ENCODE results near the gene CNTNAP2. TPM values are rescaled to one million over a fixed set of nuclear protein-coding genes. Genes with fewer than 3 reads are reported as not detected.

The CNTNAP2 gene
- total RNA-seq, 4 donors from 2014 or later = 0.25 to 0.89 (median 0.30) TPM; not detected in 1

DNA sequence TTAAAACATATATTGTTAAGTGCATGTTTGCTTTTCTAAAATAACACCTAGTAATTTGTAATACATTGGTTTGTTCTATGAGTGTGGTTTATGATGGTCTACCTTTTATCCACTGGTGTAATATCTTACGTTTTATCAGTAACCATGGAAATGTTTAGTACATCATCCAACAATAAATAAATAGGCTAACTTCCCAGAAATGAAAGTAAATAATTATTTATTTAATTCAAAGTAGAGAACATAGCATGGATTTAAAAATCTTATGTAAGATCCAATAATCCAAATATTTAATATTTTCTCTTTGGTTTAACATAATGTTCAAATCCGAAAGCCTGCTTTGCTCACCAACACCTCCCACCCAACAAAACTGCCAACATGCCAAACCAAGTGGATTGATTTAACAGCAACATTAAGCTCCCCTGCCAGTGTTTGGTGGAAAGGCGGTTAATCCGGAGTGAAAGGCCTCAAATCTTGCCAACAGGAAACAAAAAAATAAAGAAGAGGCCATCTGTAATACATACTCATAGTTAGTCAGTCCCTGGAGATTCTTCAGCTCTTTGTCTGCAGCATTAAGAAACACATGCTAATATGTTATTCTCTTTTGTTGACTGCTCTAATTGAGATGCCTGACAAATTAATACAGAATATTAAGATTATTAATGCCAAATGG, 897.8 kb downstream of the CNTNAP2 start:
- no peak for TF ChIP-seq POLR2A (IDR thresholded peaks at IDR 0.05)
- no peak for TF ChIP-seq EP300 (IDR thresholded peaks at IDR 0.05)
- TF ChIP-seq POLR2AphosphoS5 (IDR thresholded peaks at IDR 0.05) = no peak
- TF ChIP-seq, protein P1, sequence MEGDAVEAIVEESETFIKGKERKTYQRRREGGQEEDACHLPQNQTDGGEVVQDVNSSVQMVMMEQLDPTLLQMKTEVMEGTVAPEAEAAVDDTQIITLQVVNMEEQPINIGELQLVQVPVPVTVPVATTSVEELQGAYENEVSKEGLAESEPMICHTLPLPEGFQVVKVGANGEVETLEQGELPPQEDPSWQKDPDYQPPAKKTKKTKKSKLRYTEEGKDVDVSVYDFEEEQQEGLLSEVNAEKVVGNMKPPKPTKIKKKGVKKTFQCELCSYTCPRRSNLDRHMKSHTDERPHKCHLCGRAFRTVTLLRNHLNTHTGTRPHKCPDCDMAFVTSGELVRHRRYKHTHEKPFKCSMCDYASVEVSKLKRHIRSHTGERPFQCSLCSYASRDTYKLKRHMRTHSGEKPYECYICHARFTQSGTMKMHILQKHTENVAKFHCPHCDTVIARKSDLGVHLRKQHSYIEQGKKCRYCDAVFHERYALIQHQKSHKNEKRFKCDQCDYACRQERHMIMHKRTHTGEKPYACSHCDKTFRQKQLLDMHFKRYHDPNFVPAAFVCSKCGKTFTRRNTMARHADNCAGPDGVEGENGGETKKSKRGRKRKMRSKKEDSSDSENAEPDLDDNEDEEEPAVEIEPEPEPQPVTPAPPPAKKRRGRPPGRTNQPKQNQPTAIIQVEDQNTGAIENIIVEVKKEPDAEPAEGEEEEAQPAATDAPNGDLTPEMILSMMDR (IDR thresholded peaks at IDR 0.05) = no peak
- H3K36me3 ChIP-seq = no peaks in the 10 kb centered on the region
- H3K4me3 ChIP-seq = no peak overlapping the region
- no peak overlapping the region for H3K27ac ChIP-seq
- H3K4me1 ChIP-seq = no peaks in the 10 kb centered on the region
- DNase-seq (ENCODE audit: low spot score in 2 of 2) = no peak
- WGBS = 60% methylated on average over 4 of the region's 4 CpGs
- no peaks in the 10 kb centered on the region for H3K9me3 ChIP-seq
- no peaks in the 10 kb centered on the region for H3K27me3 ChIP-seq

DNA sequence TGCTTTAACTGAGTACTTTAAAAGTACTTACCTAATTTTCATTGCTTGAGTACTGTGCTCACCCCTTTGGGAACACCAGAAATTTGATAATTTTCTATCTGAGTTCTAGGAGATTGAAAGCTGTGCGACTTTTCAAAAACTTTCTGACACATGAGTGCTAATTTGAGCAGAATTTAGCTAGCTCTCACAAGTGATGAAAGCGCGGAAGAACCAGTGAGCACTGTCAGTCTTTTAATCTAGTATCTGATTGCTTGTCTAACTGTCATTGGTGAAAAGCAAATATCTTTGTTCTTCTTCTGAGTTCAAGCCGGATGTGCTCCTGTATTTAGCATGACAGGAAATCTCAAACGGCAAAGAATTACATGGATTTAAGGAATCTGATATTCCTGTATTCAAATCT, 899.4 kb downstream of the CNTNAP2 start:
- Histone ChIP-seq H3K27me3 (no peaks in the 10 kb centered on the region), H3K4me1 (no peaks in the 10 kb centered on the region), H3K36me3 (no peaks in the 10 kb centered on the region), H3K9me3 (no peaks in the 10 kb centered on the region), H3K27ac (no peak overlapping the region), H3K4me3 (no peak overlapping the region)
- TF ChIP-seq, protein P1 (IDR thresholded peaks at IDR 0.05) = no peak
- no peak for TF ChIP-seq POLR2AphosphoS5 (IDR thresholded peaks at IDR 0.05)
- no peak for TF ChIP-seq EP300 (IDR thresholded peaks at IDR 0.05)
- TF ChIP-seq POLR2A (IDR thresholded peaks at IDR 0.05) = no peak
- WGBS = 86% methylated on average over 5 of the region's 5 CpGs
- no peak for DNase-seq (ENCODE audit: low spot score in 2 of 2)

DNA sequence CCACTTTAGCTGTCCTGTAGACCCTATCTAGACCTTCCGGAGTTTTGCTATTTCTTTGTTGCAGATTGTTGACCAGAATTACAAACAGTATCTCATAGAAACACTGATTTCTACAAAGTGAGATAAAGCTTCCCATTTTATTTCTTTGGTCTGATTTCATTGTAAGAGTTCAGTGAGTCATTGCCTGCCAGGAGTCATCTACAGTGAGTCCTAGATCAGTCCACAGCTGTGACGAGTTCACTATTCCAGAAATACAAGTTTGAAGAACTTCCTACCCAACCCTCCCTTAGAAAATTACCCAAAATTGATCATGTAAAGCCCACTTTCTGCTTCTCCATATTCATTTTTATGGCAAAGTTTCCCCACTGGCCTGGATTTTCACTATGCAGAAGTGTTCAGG, 905.5 kb downstream of the CNTNAP2 start:
- H3K4me3 ChIP-seq = no peak overlapping the region

DNA sequence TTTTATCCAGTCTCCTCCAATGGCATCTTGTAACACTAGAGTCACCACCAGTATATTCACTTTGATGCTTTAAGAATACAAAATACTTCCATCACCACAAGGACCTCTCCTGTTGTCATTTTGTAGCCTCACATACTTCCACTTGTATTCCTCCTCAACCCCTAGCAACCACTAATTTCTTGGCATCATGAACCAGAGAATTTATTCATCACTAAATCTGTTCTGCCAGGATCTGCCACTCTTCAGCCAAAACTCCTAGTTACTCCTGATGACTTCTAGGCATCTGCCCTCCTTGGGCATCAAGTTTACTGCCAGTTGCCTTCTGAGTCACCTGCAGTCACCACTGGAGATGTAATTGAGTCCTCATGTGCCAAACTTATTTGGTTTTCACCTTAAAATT, 906.8 kb downstream of the CNTNAP2 start:
- TF ChIP-seq POLR2A (IDR thresholded peaks at IDR 0.05) = no peak
- TF ChIP-seq EP300 (IDR thresholded peaks at IDR 0.05) = no peak
- TF ChIP-seq, protein P1 (IDR thresholded peaks at IDR 0.05) = no peak

More for the DNA sequence above, 905.5 kb downstream of the CNTNAP2 start:
- no peaks in the 10 kb centered on the region for H3K27me3 ChIP-seq
- WGBS = 63% methylated on average over 2 of the region's 2 CpGs
- H3K4me1 ChIP-seq = no peaks in the 10 kb centered on the region
- no peaks in the 10 kb centered on the region for H3K36me3 ChIP-seq
- no peaks in the 10 kb centered on the region for H3K9me3 ChIP-seq
- H3K27ac ChIP-seq = no peak overlapping the region
- DNase-seq (ENCODE audit: low spot score in 2 of 2) = no peak
- TF ChIP-seq POLR2A (IDR thresholded peaks at IDR 0.05) = no peak
- TF ChIP-seq, protein P1 (IDR thresholded peaks at IDR 0.05) = no peak
- no peak for TF ChIP-seq POLR2AphosphoS5 (IDR thresholded peaks at IDR 0.05)
- no peak for TF ChIP-seq EP300 (IDR thresholded peaks at IDR 0.05)

DNA sequence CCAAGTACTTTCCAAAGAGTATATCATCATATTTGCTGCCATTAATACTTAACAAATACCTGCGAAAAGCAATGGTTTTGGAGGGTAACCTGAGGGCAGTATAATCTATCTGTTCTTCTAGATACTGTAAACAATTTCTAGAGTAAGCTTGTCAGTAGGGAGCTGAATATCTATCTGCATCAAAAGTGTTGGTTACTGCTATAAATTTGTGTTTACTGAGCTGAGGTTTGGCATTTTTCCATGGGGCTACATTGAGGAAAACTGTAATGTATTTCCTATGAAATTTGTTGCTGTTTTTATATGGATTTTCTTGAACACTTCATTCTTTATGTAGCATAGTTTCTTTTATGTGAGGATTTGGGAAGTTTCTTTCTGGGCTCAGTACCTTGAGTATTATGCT, 913.4 kb downstream of the CNTNAP2 start:
- no peaks in the 10 kb centered on the region for H3K36me3 ChIP-seq
- 90% methylated on average over 1 of the region's 1 CpG for WGBS
- no peak for TF ChIP-seq POLR2AphosphoS5 (IDR thresholded peaks at IDR 0.05)
- TF ChIP-seq EP300 (IDR thresholded peaks at IDR 0.05) = no peak
- TF ChIP-seq, protein P1 (IDR thresholded peaks at IDR 0.05) = no peak

More for the DNA sequence above, 906.8 kb downstream of the CNTNAP2 start:
- Histone ChIP-seq H3K4me3 (no peak overlapping the region), H3K27ac (no peak overlapping the region), H3K36me3 (no peaks in the 10 kb centered on the region), H3K27me3 (no peaks in the 10 kb centered on the region), H3K9me3 (no peaks in the 10 kb centered on the region), H3K4me1 (no peaks in the 10 kb centered on the region)
- DNase-seq (ENCODE audit: low spot score in 2 of 2) = no peak

More for the DNA sequence above, 913.4 kb downstream of the CNTNAP2 start:
- Histone ChIP-seq H3K9me3 (no peaks in the 10 kb centered on the region), H3K27me3 (no peaks in the 10 kb centered on the region), H3K4me1 (no peaks in the 10 kb centered on the region), H3K27ac (no peak overlapping the region), H3K4me3 (no peak overlapping the region)
- no peak for DNase-seq (ENCODE audit: low spot score in 2 of 2)

All from suprapubic skin (tissue), 4 donors.